ENCODE data around the gene FHL3. TPM values are rescaled to one million over a fixed set of nuclear protein-coding genes. Genes with fewer than 3 reads are reported as not detected.

The FHL3 gene
- total and polyA plus RNA-seq, 2 donors (not counting 3 experiments of a cell fraction or from before 2014, with no cell fraction given): 26.1 to 58.7 TPM

- dilution Hi-C loops (cut with MboI; ENCODE audit: extremely low pct_ligation_motif_present, low sequenced_read_pairs) (no loop called here), intact Hi-C loops (cut with micrococcal nuclease) (no loop called here)
- FAIRE-seq: no peak
- Histone ChIP-seq H3K27ac (ENCODE audit: insufficient read depth, low read depth, low read length) (no peak overlapping the region), H3K4me3 (replicated peaks in 1 of 3; ENCODE audit: insufficient read depth in 1 of 3, low read depth in 1 of 3, low read length in 3 of 3) (no peak overlapping the region), H3K9me1 (replicated peaks; ENCODE audit: control insufficient read depth, extremely low read depth, insufficient read depth, low read length) (no peaks in the 10 kb centered on the region), H4K20me1 (replicated peaks; ENCODE audit: control insufficient read depth, extremely low read depth, insufficient read depth, low read length) (no peaks in the 10 kb centered on the region), H3K27me3 (ENCODE audit: control insufficient read depth in 2 of 2, insufficient read depth in 2 of 2, low read length in 2 of 2) (peaks cover 12 to 20% of the 10 kb centered on the region in 2 experiments), H3K4me1 (ENCODE audit: control insufficient read depth, extremely low read depth, insufficient read depth, low read length) (peaks cover 4% of the 10 kb centered on the region), H2AFZ (ENCODE audit: low read depth, low read length) (no peak overlapping the region), H3K9me3 (replicated peaks; ENCODE audit: control insufficient read depth, insufficient read depth, low read length) (no peaks in the 10 kb centered on the region), H3K36me3 (ENCODE audit: control insufficient read depth in 2 of 2, extremely low read depth in 1 of 2, insufficient read depth in 2 of 2, low read length in 2 of 2) (no peaks in the 10 kb centered on the region), H3K9ac (replicated peaks; ENCODE audit: extremely low read depth, insufficient read depth, low read length) (no peak overlapping the region), H3K79me2 (ENCODE audit: control insufficient read depth, insufficient read depth, low read length) (no peaks in the 10 kb centered on the region), H3K4me2 (ENCODE audit: insufficient read depth, low read length) (no peak overlapping the region)
- POLR2A ChIA-PET: no interaction called here
- no TSS peak for BruUV-seq (replicated peaks)
- TF ChIP-seq FOS (IDR thresholded peaks at IDR 0.05; ENCODE audit: borderline replicate concordance, insufficient read depth, low read length): no peak
- no peak for TF ChIP-seq MYC (IDR thresholded peaks at IDR 0.05; ENCODE audit: low read depth, low read length)
- no peak for TF ChIP-seq GATA2 (IDR thresholded peaks at IDR 0.05; ENCODE audit: insufficient read depth, insufficient read length, low read depth, low read length)
- no peak for TF ChIP-seq MAX (IDR thresholded peaks at IDR 0.05; ENCODE audit: insufficient read depth, insufficient read length)
- TF ChIP-seq CTCF (IDR thresholded peaks at IDR 0.05; ENCODE audit: extremely low read depth in 1 of 2, insufficient read depth in 1 of 2, low read depth in 1 of 2, low read length in 2 of 2): no peak
- no peak for TF ChIP-seq POLR2AphosphoS5 (IDR thresholded peaks at IDR 0.05; ENCODE audit: insufficient read depth, low read depth, low read length)
- TF ChIP-seq JUN (IDR thresholded peaks at IDR 0.05; ENCODE audit: borderline replicate concordance, insufficient read depth, insufficient read length, low read depth): no peak
- no peak for DNase-seq (ENCODE audit: low read depth, low spot score)
- CTCF ChIA-PET: interaction anchor here (0.5 to 1.4 kb wide), 2 partner anchors 243 to 784 kb away, joined by 3 read pairs; partner anchors contain the start of genes C1orf122 and YRDC
Observed at GRCh38 chr1:38051079-38051543, 45.8 kb upstream of the FHL3 start.
